ENCODE results near the gene NPTX1.

DNA sequence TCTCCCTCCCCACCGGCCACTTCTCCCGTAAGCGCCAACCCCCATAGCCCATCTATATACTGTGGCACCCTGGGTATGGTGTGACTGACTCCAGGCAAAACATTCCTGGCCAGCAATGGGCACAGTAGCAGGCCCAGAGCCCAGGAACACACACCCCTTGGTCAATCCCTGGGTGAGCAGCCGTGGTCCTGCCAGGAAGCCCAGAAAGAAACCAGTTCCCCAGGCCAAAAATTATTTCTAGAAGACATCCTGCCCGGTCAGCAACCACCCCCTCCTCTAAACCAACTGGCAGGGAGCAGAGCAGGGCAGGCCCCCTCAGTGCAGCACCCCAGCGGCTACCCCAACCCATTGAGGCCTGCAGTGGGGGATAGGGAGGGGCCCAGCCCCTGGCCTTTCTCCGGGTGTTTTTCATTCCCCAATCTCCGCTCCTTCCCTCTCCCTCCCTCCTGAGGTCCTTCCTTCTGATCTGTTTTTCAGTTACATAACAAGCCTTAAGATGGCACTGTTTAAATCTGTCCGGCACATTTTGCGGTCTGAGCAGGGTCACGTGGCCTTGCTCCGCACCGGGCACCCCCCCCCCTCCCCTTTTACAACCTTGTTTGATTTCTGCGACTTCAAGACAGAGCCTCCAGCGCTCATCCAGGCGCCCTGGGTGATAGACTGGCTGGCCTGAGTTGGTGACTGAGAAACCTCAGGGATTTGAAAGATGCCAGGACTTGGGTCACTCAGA, 2.0 kb downstream of the NPTX1 start:
- TF ChIP-seq, protein P1, sequence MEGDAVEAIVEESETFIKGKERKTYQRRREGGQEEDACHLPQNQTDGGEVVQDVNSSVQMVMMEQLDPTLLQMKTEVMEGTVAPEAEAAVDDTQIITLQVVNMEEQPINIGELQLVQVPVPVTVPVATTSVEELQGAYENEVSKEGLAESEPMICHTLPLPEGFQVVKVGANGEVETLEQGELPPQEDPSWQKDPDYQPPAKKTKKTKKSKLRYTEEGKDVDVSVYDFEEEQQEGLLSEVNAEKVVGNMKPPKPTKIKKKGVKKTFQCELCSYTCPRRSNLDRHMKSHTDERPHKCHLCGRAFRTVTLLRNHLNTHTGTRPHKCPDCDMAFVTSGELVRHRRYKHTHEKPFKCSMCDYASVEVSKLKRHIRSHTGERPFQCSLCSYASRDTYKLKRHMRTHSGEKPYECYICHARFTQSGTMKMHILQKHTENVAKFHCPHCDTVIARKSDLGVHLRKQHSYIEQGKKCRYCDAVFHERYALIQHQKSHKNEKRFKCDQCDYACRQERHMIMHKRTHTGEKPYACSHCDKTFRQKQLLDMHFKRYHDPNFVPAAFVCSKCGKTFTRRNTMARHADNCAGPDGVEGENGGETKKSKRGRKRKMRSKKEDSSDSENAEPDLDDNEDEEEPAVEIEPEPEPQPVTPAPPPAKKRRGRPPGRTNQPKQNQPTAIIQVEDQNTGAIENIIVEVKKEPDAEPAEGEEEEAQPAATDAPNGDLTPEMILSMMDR (IDR thresholded peaks at IDR 0.05): peak in 2 of 5 experiments; percentile 12 to 22
- TF ChIP-seq EP300 (IDR thresholded peaks at IDR 0.05): no peak

Data from tibial nerve (tissue), 4 donors.